GM23338 (cell line): Measurements from ENCODE around the gene PRKAR1B. TPM values are rescaled to one million over a fixed set of nuclear protein-coding genes. Genes with fewer than 3 reads are reported as not detected.
"Not testable (repeated sequence)": the region's sequence is repeated elsewhere in the genome, so short reads cannot be mapped to it uniquely, and the experiment has no call there.

Source experiments
- ATAC-seq: fragments of 200-7000 bp; cut with Tn5 transposase; 3 replicates; pipeline ENCODE4 v1.9.1; 2020
- DNase-seq: peaks from one replicate; pipeline ENCODE4 v3.0.0-alpha.2; 2015; ENCODE audit warnings: low spot score
- H2AFZ ChIP-seq: fragments of 200-600 bp; sonication (generic); 2 replicates; pipeline ENCODE4 v1.8.0; 2016; ENCODE audit warnings: antibody characterized with exemption, mild to moderate bottlenecking, moderate library complexity
- H3F3A ChIP-seq: fragments of 200-600 bp; sonication (generic); replicated peaks from 2 replicates; pipeline ENCODE4 v1.8.0; 2017; ENCODE audit warnings: antibody characterized with exemption, mixed run types, low read depth
- H3K27ac ChIP-seq: fragments of 200-600 bp; sonication (generic); 2 replicates; pipeline ENCODE4 v1.6.1; 2016; ENCODE audit warnings: low read depth
- H3K27me3 ChIP-seq: fragments of 200-600 bp; sonication (generic); 2 replicates; pipeline ENCODE4 v1.8.0; 2016; ENCODE audit warnings: mild to moderate bottlenecking, mixed run types, moderate library complexity; ENCODE audit not compliant: insufficient read depth
- H3K36me3 ChIP-seq: fragments of 200-600 bp; sonication (generic); 2 replicates; pipeline ENCODE4 v1.8.0; 2016; ENCODE audit warnings: mild to moderate bottlenecking; ENCODE audit not compliant: insufficient read depth
- H3K4me1 ChIP-seq: fragments of 200-600 bp; sonication (generic); 2 replicates; pipeline ENCODE4 v1.8.0; 2016; ENCODE audit warnings: mild to moderate bottlenecking, moderate library complexity; ENCODE audit not compliant: insufficient read depth
- H3K4me2 ChIP-seq: fragments of 200-600 bp; sonication (generic); 2 replicates; pipeline ENCODE4 v1.7.1; 2017; ENCODE audit warnings: mixed run types
- H3K4me3 ChIP-seq: fragments of 200-600 bp; sonication (generic); 2 replicates; pipeline ENCODE4 v1.6.1; 2016; ENCODE audit warnings: mixed run types
- H3K79me2 ChIP-seq: fragments of 200-600 bp; sonication (generic); replicated peaks from 2 replicates; pipeline ENCODE4 v1.8.0; 2017; ENCODE audit warnings: mild to moderate bottlenecking; ENCODE audit not compliant: insufficient read depth
- H3K9me2 ChIP-seq: fragments of 200-600 bp; sonication (generic); 2 replicates; pipeline ENCODE4 v1.8.0; 2017; ENCODE audit not compliant: insufficient read depth
- H4K20me1 ChIP-seq: fragments of 200-600 bp; sonication (generic); replicated peaks from 2 replicates; pipeline ENCODE4 v1.8.0; 2017; ENCODE audit warnings: mild to moderate bottlenecking; ENCODE audit not compliant: insufficient read depth
- H3K27ac Mint-ChIP-seq: 2 replicates; pipeline ENCODE4 v1.8.0; 2020; ENCODE audit warnings: inconsistent platforms, mild to moderate bottlenecking, moderate library complexity, mixed read lengths
- H3K27me3 Mint-ChIP-seq: 3 replicates; pipeline ENCODE4 v1.8.0; 2022; ENCODE audit warnings: low read depth, mild to moderate bottlenecking, moderate library complexity, mixed read lengths, inconsistent platforms; ENCODE audit not compliant: insufficient read depth, poor library complexity
- H3K36me3 Mint-ChIP-seq: 3 replicates; pipeline ENCODE4 v1.8.0; 2021; ENCODE audit warnings: low read depth, mild to moderate bottlenecking, inconsistent platforms, moderate library complexity, mixed read lengths
- H3K4me1 Mint-ChIP-seq: 3 replicates; pipeline ENCODE4 v1.8.0; 2020; ENCODE audit warnings: mild to moderate bottlenecking, inconsistent platforms, mixed read lengths
- H3K4me3 Mint-ChIP-seq: 3 replicates; pipeline ENCODE4 v1.8.0; 2021; ENCODE audit warnings: moderate library complexity, mild to moderate bottlenecking, inconsistent platforms, mixed read lengths
- H3K9me3 Mint-ChIP-seq: 3 replicates; pipeline ENCODE4 v1.8.0; 2020; ENCODE audit warnings: moderate library complexity, mild to moderate bottlenecking, inconsistent platforms, mixed read lengths
- CREB1 ChIP-seq: fragments of 250-450 bp; sonication (Bioruptor Pico); IDR thresholded peaks from 2 replicates; pipeline ENCODE4 v1.5.0; 2020; ENCODE audit warnings: low read depth, mild to moderate bottlenecking, moderate library complexity
- EZH2 ChIP-seq: fragments of 200-600 bp; sonication (generic); IDR thresholded peaks from one replicate; pipeline ENCODE4 v1.8.0; 2017; ENCODE audit warnings: antibody characterized with exemption, mild to moderate bottlenecking, low read depth; ENCODE audit not compliant: unreplicated experiment
- JUNB ChIP-seq: IDR thresholded peaks from one replicate; pipeline ENCODE4 v1.6.1; 2016; ENCODE audit warnings: antibody characterized with exemption; ENCODE audit not compliant: unreplicated experiment
- NANOG ChIP-seq: IDR thresholded peaks from 2 replicates; pipeline ENCODE4 v1.6.1; 2016; ENCODE audit warnings: antibody characterized with exemption, borderline replicate concordance
- STAT1 ChIP-seq: IDR thresholded peaks from one replicate; pipeline ENCODE4 v1.6.1; 2016; ENCODE audit warnings: antibody characterized with exemption; ENCODE audit not compliant: unreplicated experiment
- ZNF114 ChIP-seq: fragments of 250-450 bp; sonication (Bioruptor Pico); IDR thresholded peaks from 2 replicates; pipeline ENCODE4 v1.5.0; 2020; ENCODE audit warnings: mild to moderate bottlenecking, moderate library complexity
- ZNF331 ChIP-seq: fragments of 250-450 bp; sonication (Bioruptor Pico); IDR thresholded peaks from 2 replicates; pipeline ENCODE4 v1.5.0; 2020; ENCODE audit warnings: low read depth, mild to moderate bottlenecking, moderate library complexity
- polyA plus RNA-seq: library from polyadenylated mRNA; unstranded; fragments of >200 nt; fragmentation: Nextera tagmentation; extraction: Ambion mirVana; gene quantifications from 2 replicates; pipeline ENCODE4 v1.2.1, GENCODE V29; 2016
- total RNA-seq: library from RNA; depleted of rRNA; stranded (reverse); fragments of >200 nt; shearing (Covaris generic); gene quantifications from 2 replicates; pipeline ENCODE4 v1.2.3, GENCODE V29; 2014
- TF ChIP-seq, protein P1 (sequence below): fragments of 250-450 bp; sonication (Bioruptor Pico); IDR thresholded peaks from 2 replicates; pipeline ENCODE4 v1.5.0; 2020; ENCODE audit warnings: mild to moderate bottlenecking, moderate library complexity
- TF ChIP-seq, protein P2 (sequence below), 2 experiments: fragments of 200-600 bp in 1 of 2; sonication (generic) in 1 of 2; conservative IDR thresholded peaks; 2 replicates each; pipeline versions ENCODE4 v1.5.1 to v1.6.1; 2016 to 2017; ENCODE audit warnings: antibody characterized with exemption in 2 of 2, low read depth in 2 of 2, mild to moderate bottlenecking in 2 of 2, moderate library complexity in 1 of 2
- TF ChIP-seq, protein P3 (sequence below): IDR thresholded peaks from one replicate; pipeline ENCODE4 v1.6.1; 2018; ENCODE audit warnings: antibody characterized with exemption; ENCODE audit not compliant: unreplicated experiment

The PRKAR1B gene
- total and polyA plus RNA-seq, 2 experiments from 2014 or later = 35.7 to 36.7 TPM

DNA sequence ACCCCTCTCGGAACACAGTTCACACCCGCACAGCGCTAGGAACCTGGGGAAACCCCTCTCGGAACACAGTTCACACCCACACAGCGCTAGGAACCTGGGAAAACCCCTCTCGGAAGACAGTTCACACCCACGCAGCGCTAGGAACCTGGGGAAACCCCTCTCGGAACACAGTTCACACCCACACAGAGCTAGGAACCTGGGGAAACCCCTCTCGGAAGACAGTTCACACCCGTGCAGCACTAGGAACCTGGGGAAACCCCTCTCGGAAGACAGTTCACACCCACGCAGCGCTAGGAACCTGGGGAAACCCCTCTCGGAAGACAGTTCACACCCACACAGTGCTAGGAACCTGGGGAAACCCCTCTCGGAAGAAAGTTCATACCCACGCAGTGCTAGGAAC is 74.9 kb downstream of the PRKAR1B start:
- H3K27me3 ChIP-seq, H3K27me3 Mint-ChIP-seq, H3K4me1 ChIP-seq, DNase-seq, H3K4me2 ChIP-seq, H3K4me1 Mint-ChIP-seq, ATAC-seq, H2AFZ ChIP-seq, H3K36me3 ChIP-seq, H3K27ac Mint-ChIP-seq, H3K4me3 Mint-ChIP-seq, H3K4me3 ChIP-seq, H3F3A ChIP-seq, H3K27ac ChIP-seq, H4K20me1 ChIP-seq: not testable (repeated sequence)
- peaks cover 20% of the 10 kb centered on the region for H3K9me2 ChIP-seq
- Mint-ChIP-seq H3K9me3 (peaks cover 11% of the 10 kb centered on the region; the same call in 2 of the 3 replicates), H3K36me3 (peaks cover 12% of the 10 kb centered on the region)
- peaks cover 40% of the 10 kb centered on the region for H3K79me2 ChIP-seq

DNA sequence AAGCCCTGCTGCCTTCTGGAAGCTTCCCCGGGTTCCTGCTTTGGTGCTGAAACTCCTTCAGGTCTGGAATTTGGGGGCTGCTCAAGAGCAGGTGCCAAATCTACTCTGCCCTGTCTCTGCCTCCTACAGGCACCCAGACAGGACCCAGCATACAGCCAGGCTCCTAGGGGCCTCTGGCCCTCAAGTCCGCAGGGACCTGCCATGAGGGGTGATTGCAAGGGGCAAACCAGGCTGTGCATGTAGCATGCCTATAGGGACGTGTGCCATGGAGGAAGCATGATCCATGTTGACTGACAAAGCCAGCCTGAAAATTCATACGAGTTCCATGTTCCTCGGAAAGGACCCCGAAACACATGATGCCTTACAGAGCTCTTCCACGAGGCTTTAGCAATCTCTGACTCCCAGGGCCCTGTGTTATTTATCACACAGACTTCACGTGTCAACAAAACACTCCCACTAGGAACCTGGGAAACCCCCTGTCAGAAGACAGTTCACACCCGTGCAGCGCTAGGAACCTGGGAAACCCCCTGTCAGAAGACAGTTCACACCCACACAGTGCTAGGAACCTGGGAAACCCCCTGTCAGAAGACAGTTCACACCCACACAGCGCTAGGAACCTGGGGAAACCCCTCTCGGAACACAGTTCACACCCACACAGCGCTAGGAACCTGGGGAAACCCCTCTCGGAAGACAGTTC is 75.9 kb downstream of the PRKAR1B start:
- Mint-ChIP-seq H3K27ac (no peak overlapping the region), H3K27me3 (peaks cover 2% of the 10 kb centered on the region), H3K36me3 (peaks cover 17% of the 10 kb centered on the region), H3K9me3 (peaks cover 11% of the 10 kb centered on the region; the same call in 2 of the 3 replicates), H3K4me1 (no peaks in the 10 kb centered on the region), H3K4me3 (no peak overlapping the region)
- peaks cover 33% of the 10 kb centered on the region for H3K79me2 ChIP-seq
- ATAC-seq (no peak), DNase-seq (no peak)
- no peak overlapping the region for H3K4me3 ChIP-seq
- H3K4me2 ChIP-seq = no peak overlapping the region
- no peaks in the 10 kb centered on the region for H4K20me1 ChIP-seq
- H3K27me3 ChIP-seq = no peaks in the 10 kb centered on the region
- H3F3A ChIP-seq = no peaks in the 10 kb centered on the region
- peaks cover 13% of the 10 kb centered on the region for H3K9me2 ChIP-seq
- H3K36me3 ChIP-seq = no peaks in the 10 kb centered on the region
- no peak overlapping the region for H3K27ac ChIP-seq
- H2AFZ ChIP-seq = no peak overlapping the region
- no peaks in the 10 kb centered on the region for H3K4me1 ChIP-seq
- TF ChIP-seq, protein P1, sequence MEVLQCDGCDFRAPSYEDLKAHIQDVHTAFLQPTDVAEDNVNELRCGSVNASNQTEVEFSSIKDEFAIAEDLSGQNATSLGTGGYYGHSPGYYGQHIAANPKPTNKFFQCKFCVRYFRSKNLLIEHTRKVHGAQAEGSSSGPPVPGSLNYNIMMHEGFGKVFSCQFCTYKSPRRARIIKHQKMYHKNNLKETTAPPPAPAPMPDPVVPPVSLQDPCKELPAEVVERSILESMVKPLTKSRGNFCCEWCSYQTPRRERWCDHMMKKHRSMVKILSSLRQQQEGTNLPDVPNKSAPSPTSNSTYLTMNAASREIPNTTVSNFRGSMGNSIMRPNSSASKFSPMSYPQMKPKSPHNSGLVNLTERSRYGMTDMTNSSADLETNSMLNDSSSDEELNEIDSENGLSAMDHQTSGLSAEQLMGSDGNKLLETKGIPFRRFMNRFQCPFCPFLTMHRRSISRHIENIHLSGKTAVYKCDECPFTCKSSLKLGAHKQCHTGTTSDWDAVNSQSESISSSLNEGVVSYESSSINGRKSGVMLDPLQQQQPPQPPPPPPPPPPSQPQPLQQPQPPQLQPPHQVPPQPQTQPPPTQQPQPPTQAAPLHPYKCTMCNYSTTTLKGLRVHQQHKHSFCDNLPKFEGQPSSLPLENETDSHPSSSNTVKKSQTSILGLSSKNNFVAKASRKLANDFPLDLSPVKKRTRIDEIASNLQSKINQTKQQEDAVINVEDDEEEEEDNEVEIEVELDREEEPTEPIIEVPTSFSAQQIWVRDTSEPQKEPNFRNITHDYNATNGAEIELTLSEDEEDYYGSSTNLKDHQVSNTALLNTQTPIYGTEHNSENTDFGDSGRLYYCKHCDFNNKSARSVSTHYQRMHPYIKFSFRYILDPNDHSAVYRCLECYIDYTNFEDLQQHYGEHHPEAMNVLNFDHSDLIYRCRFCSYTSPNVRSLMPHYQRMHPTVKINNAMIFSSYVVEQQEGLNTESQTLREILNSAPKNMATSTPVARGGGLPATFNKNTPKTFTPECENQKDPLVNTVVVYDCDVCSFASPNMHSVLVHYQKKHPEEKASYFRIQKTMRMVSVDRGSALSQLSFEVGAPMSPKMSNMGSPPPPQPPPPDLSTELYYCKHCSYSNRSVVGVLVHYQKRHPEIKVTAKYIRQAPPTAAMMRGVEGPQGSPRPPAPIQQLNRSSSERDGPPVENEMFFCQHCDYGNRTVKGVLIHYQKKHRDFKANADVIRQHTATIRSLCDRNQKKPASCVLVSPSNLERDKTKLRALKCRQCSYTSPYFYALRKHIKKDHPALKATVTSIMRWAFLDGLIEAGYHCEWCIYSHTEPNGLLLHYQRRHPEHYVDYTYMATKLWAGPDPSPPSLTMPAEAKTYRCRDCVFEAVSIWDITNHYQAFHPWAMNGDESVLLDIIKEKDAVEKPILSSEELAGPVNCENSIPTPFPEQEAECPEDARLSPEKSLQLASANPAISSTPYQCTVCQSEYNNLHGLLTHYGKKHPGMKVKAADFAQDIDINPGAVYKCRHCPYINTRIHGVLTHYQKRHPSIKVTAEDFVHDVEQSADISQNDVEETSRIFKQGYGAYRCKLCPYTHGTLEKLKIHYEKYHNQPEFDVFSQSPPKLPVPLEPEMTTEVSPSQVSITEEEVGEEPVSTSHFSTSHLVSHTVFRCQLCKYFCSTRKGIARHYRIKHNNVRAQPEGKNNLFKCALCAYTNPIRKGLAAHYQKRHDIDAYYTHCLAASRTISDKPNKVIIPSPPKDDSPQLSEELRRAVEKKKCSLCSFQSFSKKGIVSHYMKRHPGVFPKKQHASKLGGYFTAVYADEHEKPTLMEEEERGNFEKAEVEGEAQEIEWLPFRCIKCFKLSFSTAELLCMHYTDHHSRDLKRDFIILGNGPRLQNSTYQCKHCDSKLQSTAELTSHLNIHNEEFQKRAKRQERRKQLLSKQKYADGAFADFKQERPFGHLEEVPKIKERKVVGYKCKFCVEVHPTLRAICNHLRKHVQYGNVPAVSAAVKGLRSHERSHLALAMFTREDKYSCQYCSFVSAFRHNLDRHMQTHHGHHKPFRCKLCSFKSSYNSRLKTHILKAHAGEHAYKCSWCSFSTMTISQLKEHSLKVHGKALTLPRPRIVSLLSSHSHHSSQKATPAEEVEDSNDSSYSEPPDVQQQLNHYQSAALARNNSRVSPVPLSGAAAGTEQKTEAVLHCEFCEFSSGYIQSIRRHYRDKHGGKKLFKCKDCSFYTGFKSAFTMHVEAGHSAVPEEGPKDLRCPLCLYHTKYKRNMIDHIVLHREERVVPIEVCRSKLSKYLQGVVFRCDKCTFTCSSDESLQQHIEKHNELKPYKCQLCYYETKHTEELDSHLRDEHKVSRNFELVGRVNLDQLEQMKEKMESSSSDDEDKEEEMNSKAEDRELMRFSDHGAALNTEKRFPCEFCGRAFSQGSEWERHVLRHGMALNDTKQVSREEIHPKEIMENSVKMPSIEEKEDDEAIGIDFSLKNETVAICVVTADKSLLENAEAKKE (CRISPR knock-in tag) = no peak
- TF ChIP-seq JUNB (no peak), ZNF114 (no peak), STAT1 (no peak), EZH2 (no peak), NANOG (no peak), CREB1 (CRISPR knock-in tag) (no peak), ZNF331 (CRISPR knock-in tag) (no peak)
- TF ChIP-seq, protein P2, sequence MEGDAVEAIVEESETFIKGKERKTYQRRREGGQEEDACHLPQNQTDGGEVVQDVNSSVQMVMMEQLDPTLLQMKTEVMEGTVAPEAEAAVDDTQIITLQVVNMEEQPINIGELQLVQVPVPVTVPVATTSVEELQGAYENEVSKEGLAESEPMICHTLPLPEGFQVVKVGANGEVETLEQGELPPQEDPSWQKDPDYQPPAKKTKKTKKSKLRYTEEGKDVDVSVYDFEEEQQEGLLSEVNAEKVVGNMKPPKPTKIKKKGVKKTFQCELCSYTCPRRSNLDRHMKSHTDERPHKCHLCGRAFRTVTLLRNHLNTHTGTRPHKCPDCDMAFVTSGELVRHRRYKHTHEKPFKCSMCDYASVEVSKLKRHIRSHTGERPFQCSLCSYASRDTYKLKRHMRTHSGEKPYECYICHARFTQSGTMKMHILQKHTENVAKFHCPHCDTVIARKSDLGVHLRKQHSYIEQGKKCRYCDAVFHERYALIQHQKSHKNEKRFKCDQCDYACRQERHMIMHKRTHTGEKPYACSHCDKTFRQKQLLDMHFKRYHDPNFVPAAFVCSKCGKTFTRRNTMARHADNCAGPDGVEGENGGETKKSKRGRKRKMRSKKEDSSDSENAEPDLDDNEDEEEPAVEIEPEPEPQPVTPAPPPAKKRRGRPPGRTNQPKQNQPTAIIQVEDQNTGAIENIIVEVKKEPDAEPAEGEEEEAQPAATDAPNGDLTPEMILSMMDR (conservative IDR thresholded peaks at IDR 0.05; ENCODE audit: low read depth in 2 of 2) = no peak
- TF ChIP-seq, protein P3, sequence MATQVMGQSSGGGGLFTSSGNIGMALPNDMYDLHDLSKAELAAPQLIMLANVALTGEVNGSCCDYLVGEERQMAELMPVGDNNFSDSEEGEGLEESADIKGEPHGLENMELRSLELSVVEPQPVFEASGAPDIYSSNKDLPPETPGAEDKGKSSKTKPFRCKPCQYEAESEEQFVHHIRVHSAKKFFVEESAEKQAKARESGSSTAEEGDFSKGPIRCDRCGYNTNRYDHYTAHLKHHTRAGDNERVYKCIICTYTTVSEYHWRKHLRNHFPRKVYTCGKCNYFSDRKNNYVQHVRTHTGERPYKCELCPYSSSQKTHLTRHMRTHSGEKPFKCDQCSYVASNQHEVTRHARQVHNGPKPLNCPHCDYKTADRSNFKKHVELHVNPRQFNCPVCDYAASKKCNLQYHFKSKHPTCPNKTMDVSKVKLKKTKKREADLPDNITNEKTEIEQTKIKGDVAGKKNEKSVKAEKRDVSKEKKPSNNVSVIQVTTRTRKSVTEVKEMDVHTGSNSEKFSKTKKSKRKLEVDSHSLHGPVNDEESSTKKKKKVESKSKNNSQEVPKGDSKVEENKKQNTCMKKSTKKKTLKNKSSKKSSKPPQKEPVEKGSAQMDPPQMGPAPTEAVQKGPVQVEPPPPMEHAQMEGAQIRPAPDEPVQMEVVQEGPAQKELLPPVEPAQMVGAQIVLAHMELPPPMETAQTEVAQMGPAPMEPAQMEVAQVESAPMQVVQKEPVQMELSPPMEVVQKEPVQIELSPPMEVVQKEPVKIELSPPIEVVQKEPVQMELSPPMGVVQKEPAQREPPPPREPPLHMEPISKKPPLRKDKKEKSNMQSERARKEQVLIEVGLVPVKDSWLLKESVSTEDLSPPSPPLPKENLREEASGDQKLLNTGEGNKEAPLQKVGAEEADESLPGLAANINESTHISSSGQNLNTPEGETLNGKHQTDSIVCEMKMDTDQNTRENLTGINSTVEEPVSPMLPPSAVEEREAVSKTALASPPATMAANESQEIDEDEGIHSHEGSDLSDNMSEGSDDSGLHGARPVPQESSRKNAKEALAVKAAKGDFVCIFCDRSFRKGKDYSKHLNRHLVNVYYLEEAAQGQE = no peak
